Epithelial cell of proximal tubule (primary cell): ENCODE data around the gene PANK4. TPM values are rescaled to one million over a fixed set of nuclear protein-coding genes. Genes with fewer than 3 reads are reported as not detected.
"Not testable (repeated sequence)": the region's sequence is repeated elsewhere in the genome, so short reads cannot be mapped to it uniquely, and the experiment has no call there.

Experiments used
- DNase-seq: peaks from one replicate; pipeline ENCODE4 v3.0.0-alpha.2; 2011; ENCODE audit warnings: low read depth
- H3K4me3 ChIP-seq: 2 replicates; pipeline ENCODE4 v1.5.1; 2011; ENCODE audit warnings: low read depth, mild to moderate bottlenecking, low read length
- total RNA-seq: library from RNA; depleted of rRNA; stranded (reverse); fragments of >200 nt; gene quantifications from 2 replicates; pipeline ENCODE4 v1.2.3, GENCODE V29; 2015
- TF ChIP-seq, protein P1 (sequence below): conservative IDR thresholded peaks from 2 replicates; pipeline ENCODE4 v1.5.1; 2012; ENCODE audit warnings: low read depth, mild to moderate bottlenecking, low read length

The PANK4 gene
- total RNA-seq, 1 donor from 2014 or later: 29.8 TPM

DNA sequence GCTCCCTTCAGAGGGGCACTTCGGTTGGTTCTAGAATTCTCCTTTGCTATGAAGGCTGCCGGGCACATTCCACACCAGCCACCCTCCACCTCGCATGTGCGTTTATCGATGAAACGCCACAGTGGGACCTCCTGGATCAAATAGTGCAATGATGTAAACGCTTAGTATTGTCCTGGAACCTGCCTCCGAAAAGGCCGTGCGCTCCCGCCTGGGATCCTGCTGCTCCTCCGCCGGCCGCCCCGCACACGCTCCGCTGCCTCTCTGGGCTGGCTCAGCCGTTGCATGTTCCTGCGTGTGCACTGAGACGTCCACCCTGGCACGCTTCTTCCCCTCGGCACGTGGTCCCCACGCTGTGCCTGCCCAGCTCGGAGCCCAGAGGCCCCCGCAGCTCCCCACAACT is 25.8 kb upstream of the PANK4 start:
- TF ChIP-seq, protein P1, sequence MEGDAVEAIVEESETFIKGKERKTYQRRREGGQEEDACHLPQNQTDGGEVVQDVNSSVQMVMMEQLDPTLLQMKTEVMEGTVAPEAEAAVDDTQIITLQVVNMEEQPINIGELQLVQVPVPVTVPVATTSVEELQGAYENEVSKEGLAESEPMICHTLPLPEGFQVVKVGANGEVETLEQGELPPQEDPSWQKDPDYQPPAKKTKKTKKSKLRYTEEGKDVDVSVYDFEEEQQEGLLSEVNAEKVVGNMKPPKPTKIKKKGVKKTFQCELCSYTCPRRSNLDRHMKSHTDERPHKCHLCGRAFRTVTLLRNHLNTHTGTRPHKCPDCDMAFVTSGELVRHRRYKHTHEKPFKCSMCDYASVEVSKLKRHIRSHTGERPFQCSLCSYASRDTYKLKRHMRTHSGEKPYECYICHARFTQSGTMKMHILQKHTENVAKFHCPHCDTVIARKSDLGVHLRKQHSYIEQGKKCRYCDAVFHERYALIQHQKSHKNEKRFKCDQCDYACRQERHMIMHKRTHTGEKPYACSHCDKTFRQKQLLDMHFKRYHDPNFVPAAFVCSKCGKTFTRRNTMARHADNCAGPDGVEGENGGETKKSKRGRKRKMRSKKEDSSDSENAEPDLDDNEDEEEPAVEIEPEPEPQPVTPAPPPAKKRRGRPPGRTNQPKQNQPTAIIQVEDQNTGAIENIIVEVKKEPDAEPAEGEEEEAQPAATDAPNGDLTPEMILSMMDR: no peak
- no peak overlapping the region for H3K4me3 ChIP-seq
- no peak for DNase-seq

DNA sequence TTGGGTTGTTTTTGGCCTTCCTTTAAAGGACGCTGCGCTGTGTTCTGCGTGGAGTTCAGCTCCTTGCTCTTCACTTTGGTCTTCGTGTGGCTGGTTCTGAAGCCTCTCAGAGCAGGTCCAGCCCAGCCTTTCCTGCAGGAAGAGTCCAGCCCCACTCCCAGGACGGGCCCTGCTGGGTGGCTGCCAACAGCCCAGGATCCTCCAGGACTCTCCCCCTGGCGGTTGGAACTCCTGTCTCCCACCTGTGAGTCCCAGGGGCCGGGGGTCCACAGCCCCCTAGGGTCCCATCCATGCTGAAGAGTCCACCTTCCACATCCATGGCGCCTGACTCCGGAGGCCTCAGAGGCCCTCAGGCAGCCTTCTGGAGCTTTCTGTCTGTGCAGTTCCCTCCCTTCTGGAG is 25.1 kb upstream of the PANK4 start:
- not testable (repeated sequence) for DNase-seq, H3K4me3 ChIP-seq

DNA sequence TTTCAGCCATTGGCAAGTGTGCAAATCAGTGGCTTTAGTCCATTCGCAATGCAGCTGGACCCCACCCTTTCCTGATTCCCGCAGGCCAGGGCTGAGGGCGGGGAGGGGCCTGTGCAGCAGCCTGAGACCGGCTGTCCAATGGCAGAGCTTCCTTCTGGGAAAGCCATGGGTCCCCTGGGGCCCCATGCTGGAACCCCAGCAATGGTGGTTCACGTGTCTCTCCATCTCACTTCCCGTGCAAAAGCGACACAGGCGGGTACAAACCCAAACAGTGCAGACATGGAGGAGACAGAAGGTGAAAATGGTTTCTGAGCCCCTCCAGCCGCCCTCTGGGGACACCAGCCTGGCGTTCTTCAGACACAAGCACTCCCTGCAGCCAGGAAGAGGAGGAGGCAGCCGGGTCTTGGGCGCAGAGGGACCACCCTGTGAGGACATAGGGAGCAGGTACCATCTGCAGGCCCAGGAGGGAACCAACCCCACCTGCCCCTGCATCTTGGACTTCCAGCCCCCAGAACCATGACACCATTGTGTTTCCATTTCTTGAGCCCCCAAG is 24.0 kb upstream of the PANK4 start:
- not testable (repeated sequence) for H3K4me3 ChIP-seq, DNase-seq

DNA sequence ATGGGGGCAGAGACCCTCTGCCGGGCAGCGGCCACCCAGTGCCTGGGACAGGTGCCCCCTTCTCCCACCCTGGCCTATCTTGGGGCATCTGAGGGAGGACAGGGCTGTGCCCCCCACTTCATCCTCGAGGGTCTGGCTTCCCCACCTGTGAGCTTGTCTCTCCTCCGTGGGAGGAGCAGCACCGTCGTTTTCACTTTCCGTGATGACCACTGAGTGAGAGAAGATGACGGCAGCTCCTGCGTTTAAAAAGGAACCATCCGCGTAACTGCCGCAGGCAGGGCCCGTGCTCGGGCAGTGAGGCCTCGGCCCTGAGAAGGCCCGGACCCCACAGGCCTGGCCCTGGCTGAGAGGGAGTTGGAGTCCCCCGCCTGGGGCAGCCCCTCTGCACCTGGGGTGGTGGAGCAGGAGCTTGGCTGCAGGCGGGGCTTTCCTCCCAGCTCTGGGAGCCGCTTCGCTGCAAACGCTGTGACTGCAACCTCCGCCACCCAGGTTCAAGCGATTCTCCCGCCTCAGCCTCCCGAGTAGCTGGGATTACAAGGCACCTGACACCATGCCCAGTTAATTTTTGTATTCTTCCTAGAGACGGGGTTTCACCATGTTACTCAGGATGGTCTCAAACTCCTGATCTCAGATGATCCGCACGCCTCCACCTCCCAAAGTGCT is 23.1 kb upstream of the PANK4 start:
- not testable (repeated sequence) for DNase-seq, H3K4me3 ChIP-seq

DNA sequence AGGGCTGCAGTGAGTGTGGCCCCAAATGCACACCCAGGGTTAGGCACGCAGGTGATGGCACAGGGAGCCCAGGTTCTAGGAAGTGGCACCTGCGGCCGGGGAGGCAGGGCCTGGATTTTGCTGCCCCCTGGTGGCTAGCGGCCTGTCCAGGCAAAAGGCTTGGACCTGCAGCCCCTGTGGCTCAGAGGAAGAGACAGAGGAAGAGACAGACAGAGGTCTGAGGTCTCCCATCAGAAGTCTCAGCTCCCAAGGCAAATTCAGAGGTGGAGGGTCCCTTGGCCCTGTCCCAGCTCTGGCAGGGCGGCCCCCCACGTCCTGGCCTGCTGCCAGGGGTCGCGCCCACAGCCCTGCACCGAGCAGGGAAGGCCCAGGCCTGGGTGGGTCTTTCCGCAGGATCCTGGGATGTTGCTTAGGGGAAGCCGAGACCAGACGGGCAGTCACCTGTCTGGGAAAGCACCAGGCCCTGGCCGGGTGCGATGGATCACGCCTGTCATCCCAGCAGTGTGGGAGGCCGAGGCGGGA is 21.7 kb upstream of the PANK4 start:
- TF ChIP-seq, protein P1: peak; percentile 92
- no peak for DNase-seq
- peak overlapping the region; percentile 37 for H3K4me3 ChIP-seq

DNA sequence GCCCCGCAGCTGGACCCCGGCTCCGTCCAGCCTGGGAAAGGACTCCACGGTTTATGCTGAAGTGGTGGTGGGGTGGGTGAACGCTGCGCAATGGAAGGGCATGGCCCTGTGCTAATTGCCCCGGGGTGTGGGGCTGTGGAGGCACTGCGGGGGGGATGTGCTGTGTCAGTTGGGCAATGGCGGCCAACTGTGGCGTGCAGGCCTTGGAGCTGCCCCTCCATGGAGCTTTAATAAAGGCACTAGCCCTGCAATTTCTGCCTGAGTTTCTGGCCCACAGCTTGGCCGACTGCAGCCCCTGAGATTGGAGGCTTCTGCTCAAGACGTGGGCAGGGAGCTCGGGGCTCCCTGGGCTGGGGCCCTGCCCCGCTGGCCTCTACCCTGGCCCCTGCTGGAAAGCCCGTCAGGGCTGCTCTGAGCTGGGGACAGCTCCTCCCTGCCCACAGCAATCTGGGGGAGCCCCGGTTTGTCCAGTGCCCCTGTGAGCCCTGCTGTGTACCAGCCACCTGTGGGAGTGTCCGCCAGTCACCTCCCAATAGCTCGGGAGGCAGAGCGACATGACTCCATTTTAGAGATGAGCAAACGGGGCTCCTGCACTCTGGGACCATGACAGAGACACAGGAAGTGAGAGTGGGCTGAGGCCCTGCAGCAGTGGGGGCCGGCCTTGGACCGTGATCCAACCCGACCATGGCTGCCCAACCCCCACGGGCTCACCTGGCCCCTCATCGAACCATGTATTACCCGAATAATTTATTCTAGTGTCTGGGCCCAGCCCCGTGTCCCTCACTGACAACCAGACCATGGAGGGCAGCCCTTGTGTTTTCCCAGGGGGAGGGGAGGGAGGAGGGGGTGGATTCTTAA is 21.0 kb upstream of the PANK4 start:
- DNase-seq: no peak
- TF ChIP-seq, protein P1: no peak
- peak overlapping the region; percentile 72 for H3K4me3 ChIP-seq

DNA sequence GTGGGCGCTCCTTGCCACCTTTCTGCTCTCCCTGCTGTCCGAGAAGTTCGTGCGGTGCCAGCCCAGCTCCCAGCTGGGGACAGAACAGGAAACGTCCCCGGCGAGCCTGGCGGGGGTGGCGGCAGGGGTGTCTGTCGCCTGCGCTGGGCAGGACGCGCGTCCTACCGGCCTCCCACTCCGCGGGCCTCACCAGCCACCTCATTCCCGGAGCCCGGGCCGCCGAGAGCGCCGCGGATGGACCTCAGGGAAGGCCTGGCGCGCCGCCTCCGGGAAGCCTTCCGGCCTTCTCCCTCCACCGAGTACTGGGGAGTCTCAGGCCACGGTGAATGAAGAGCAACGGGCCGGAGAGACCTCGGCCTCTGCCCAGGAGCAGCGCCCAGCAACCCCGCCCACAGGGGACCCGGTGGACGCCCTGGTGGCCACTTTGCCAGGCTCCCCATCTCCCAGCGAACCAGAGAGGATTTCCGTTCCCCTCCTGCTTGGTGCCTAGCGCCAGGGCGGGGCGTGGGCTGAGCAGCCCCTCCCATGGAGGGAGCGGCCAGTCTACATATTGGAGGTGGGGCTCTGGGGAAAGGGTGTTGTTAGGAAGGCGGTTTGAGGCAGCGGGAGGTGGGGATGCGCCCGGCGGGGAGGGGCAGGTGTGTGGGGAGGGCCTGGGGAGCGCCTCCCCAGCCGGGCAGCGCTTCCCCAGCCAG is 20.3 kb upstream of the PANK4 start:
- H3K4me3 ChIP-seq: peak overlapping the region; percentile 72
- TF ChIP-seq, protein P1: peak; percentile 7
- no peak for DNase-seq
